Muscle layer of colon (tissue), 2 donors: ENCODE measurements around the gene LCOR.
A peak's percentile ranks its signal among the peaks of the same experiment; 100 is the strongest.
"Not testable (repeated sequence)": the region's sequence is repeated elsewhere in the genome, so short reads cannot be mapped to it uniquely, and the experiment has no call there.

ENCODE experiments used
- H3K27ac ChIP-seq: one replicate; pipeline ENCODE4 v1.7.0; 2013; ENCODE audit warnings: low read depth, mild to moderate bottlenecking, low read length, moderate library complexity
- H3K27me3 ChIP-seq, 2 donors: one replicate each; pipeline ENCODE4 v1.7.0; 2013; ENCODE audit warnings: low read length in 2 of 2, mild to moderate bottlenecking in 2 of 2; ENCODE audit not compliant: insufficient read depth in 2 of 2, control insufficient read depth in 1 of 2
- H3K36me3 ChIP-seq: one replicate; pipeline ENCODE4 v1.7.0; 2013; ENCODE audit warnings: mild to moderate bottlenecking, low read length; ENCODE audit not compliant: insufficient read depth
- H3K4me1 ChIP-seq: one replicate; pipeline ENCODE4 v1.7.0; 2013; ENCODE audit warnings: mild to moderate bottlenecking, low read length; ENCODE audit not compliant: insufficient read depth
- H3K4me3 ChIP-seq, 2 donors: one replicate each; pipeline ENCODE4 v1.7.0; 2013; ENCODE audit warnings: low read length in 2 of 2, low read depth in 1 of 2, mild to moderate bottlenecking in 1 of 2, moderate library complexity in 1 of 2
- H3K9ac ChIP-seq: one replicate; pipeline ENCODE4 v1.7.0; 2013; ENCODE audit warnings: low read length
- H3K9me3 ChIP-seq: one replicate; pipeline ENCODE4 v1.7.0; 2013; ENCODE audit warnings: mild to moderate bottlenecking, low read length
- donor health status: abdominal sarcoma.
- donor health status: Adenocarcinoma of cecum.

LCOR gene

DNA sequence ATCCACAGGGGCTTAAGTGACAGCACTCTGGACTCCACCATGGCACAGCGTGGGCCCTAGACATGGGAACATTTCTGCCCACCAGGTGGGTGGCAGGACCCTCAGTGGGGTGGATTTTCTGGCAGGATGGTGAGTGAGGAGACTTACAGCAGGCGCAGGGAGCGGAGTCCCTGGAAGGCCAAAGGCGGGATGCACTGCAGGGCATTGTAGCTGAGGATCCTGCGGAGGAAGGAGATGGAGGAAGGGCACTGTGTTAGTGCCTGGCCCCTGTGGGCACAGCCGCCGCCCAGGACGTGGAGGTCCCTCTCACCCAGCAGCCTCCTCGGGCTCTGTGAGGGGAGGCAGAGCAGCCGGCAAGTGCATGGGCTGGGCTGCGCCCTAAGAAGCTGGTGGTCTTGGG lies 199.4 kb downstream of the LCOR start:
- Histone ChIP-seq H3K4me1 (no peaks in the 10 kb centered on the region), H3K4me3 (no peak overlapping the region), H3K36me3 (no peaks in the 10 kb centered on the region), H3K9ac (no peak overlapping the region), H3K27ac (no peak overlapping the region), H3K9me3 (no peaks in the 10 kb centered on the region), H3K27me3 (no peaks in the 10 kb centered on the region)

GRCh38 chr10:97032624-97033023 lies 200.5 kb downstream of the LCOR start:
- Histone ChIP-seq H3K4me3 (no peak overlapping the region), H3K27ac (no peak overlapping the region), H3K27me3 (no peaks in the 10 kb centered on the region), H3K9me3 (no peaks in the 10 kb centered on the region), H3K36me3 (no peaks in the 10 kb centered on the region), H3K4me1 (no peaks in the 10 kb centered on the region), H3K9ac (no peak overlapping the region)

DNA sequence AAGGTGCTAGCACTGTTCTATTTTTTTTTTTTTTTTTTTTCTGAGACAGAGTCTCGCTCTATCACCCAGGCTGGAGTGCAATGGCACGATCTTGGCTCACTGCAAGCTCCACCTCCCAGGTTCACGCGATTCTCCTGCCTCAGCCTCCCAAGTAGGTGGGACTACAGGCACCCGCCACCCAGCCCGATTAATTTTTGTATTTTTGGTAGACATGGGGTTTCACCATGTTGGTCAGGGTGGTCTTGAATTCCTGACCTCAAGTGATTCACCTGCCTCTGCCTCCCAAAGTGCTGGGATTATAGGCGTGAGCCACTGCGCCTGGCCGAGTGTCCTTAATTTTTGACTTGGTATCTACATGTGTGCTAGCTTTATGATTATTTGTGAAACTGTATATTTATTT lies 201.7 kb downstream of the LCOR start:
- H3K9me3 ChIP-seq, H3K9ac ChIP-seq, H3K4me1 ChIP-seq, H3K27me3 ChIP-seq, H3K4me3 ChIP-seq, H3K27ac ChIP-seq, H3K36me3 ChIP-seq: not testable (repeated sequence)

DNA sequence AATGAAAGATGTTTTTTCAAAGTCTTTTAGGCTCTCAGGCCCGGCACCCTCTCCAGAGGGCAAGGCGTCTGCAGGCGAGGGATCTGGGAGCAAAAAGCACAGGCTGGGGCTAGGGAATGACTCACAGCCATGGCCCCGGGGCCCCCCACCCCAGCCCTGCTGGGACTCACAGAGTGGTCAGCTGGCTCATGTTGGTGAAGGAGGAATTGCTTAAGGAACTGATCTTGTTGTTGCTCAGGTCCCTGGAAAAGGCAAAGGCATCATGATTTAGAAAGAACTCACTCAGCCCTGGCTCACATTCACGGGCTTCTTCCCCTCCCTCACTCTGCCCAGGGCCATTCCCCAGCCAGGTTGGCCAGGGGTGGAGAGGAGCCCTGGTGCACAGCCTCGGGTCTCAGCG lies 202.2 kb downstream of the LCOR start:
- Histone ChIP-seq H3K27me3 (no peaks in the 10 kb centered on the region), H3K4me1 (peaks cover 4% of the 10 kb centered on the region), H3K9ac (no peak overlapping the region), H3K36me3 (no peaks in the 10 kb centered on the region), H3K9me3 (no peaks in the 10 kb centered on the region), H3K4me3 (no peak overlapping the region), H3K27ac (no peak overlapping the region)

DNA sequence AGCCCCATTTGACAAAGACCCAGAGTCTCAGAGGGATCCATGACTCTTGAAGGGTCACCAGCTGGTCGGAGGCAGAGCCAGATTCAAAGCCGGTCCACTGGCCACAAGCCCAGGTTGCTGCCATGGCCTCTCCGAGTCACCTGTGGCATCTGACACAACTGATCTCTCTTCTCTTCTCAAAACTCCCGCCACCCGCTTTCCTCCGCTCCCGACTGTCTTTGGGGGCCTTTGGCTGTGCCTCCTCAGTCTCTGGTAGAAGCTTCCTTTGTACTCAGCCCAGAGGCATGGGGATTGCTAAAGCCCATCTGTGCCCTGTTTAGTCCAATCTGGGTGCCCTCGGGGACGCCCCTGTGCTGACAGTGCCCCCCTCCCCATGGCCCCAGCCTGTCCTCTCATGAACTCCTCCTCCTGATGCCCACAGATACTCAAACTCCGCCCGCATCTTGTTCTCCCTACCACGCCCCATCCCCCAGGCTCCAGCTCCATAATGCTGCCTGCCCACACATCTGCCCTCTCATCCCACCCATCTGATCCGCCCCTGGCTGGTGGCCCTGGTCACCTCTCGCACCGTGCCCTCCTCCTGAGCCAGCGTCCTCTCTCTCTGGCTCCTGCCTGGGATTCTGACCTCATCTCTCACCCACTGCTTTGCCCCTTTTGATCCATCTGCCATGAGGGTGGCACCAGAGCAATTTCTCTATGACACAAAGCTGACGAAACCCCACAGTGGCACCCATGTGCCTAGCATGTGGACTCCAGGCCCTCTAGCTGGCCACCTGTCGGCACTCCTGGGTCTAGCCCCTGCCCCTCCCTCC lies 203.1 kb downstream of the LCOR start:
- H3K4me1 ChIP-seq, result peaks cover 4% of the 10 kb centered on the region
- H3K27me3 ChIP-seq, result no peaks in the 10 kb centered on the region
- no peak overlapping the region for H3K9ac ChIP-seq
- no peak overlapping the region for H3K4me3 ChIP-seq
- no peaks in the 10 kb centered on the region for H3K9me3 ChIP-seq
- no peak overlapping the region for H3K27ac ChIP-seq
- no peaks in the 10 kb centered on the region for H3K36me3 ChIP-seq

DNA sequence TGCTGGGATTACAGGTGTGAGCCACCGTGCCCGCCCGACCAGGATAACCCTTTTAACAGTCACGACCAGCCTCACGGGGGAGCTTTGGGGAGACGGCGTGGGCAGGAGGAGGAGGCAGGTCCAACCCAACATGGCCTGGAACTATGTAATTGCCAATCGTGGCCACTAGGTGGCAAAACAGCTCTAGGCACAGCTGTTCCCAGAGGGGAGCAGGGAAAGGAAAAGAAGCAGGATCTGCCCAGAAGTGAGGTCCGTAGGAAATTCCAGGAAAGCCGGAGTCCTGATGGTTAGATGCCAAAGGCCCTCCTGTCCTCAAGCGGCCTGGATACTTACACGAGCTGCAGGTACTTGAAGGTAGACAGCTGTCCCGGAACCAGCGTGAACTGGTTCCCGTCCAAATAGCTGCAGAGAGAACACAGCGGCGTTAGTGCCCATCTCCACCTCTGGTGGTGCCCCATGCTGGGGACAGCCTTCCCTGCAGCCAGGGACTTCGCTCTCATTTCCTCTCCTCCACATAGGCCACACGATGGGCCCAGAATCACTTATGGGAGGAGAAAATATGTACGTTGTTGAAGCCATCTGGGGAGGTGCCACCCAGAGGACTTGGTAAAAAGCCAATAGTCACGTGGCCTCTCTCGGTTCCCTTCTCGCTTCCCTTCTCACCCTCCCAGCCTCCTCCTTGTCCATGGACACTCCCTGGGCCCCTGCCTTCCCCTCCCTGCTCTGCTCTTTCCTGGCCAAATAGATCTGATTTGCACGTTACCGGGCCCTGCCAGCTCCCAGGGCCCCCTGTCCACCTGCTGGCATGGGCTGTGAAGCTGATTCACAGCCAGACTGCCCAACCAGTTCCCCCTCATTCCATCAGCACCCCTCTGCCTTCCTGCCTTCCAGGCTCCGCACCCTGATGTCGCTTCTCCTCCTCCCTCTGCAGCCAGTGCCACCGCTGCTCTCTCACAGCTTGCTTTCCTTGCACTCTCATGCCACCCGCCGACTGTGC lies 205.6 kb downstream of the LCOR start:
- H3K9ac ChIP-seq, result no peak overlapping the region
- no peak overlapping the region for H3K27ac ChIP-seq
- peak overlapping the region; percentile 14 to 69 for H3K4me3 ChIP-seq
- H3K27me3 ChIP-seq, result no peaks in the 10 kb centered on the region
- peaks cover 4% of the 10 kb centered on the region for H3K4me1 ChIP-seq
- no peaks in the 10 kb centered on the region for H3K36me3 ChIP-seq
- no peaks in the 10 kb centered on the region for H3K9me3 ChIP-seq

GRCh38 chr10:97038688-97039087 lies 206.6 kb downstream of the LCOR start:
- H3K9ac ChIP-seq, result no peak overlapping the region
- no peak overlapping the region for H3K4me3 ChIP-seq
- H3K4me1 ChIP-seq, result peaks cover 4% of the 10 kb centered on the region

DNA sequence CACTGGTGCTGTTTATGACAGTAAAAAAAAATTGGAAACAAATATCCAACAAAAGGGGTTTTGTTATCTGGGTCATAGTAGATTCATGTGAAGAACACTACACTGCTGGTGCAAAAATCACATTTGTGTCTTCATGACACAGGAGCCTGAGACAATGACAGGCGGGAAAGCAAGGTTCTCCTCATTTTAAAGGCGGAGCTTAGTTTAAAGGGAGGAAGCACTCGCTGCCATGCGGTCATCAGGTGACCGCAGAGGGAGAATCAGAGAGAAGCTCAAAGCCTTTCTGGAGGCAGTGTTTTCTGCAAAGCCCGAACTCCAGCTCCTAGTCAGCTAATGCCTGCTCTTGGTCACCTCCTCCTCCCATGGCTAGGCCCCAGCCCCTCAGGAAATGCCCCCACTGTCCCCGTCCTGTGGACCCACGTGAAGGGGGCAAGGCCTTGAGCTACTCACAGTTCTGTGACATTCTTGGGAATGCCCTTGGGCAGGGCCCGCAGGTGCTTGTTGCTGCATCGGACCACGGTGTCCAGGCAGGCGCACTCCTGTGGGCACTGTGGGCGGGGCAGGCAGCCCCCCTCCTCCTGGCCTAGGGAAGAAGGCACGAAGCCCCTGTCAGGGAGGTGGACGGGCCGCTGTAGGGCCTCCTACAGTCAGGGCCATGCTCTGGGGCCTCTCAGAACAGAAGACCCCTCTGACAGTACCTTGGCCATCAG lies 207.6 kb downstream of the LCOR start:
- H3K4me3 ChIP-seq, result no peak overlapping the region
- no peak overlapping the region for H3K9ac ChIP-seq
- H3K27me3 ChIP-seq, result no peaks in the 10 kb centered on the region
- H3K4me1 ChIP-seq, result peaks cover 4% of the 10 kb centered on the region
- no peak overlapping the region for H3K27ac ChIP-seq
- no peaks in the 10 kb centered on the region for H3K36me3 ChIP-seq
- H3K9me3 ChIP-seq, result no peaks in the 10 kb centered on the region

More at GRCh38 chr10:97038688-97039087, 206.6 kb downstream of the LCOR start:
- Histone ChIP-seq H3K9me3 (no peaks in the 10 kb centered on the region), H3K36me3 (no peaks in the 10 kb centered on the region), H3K27me3 (no peaks in the 10 kb centered on the region), H3K27ac (no peak overlapping the region)

DNA sequence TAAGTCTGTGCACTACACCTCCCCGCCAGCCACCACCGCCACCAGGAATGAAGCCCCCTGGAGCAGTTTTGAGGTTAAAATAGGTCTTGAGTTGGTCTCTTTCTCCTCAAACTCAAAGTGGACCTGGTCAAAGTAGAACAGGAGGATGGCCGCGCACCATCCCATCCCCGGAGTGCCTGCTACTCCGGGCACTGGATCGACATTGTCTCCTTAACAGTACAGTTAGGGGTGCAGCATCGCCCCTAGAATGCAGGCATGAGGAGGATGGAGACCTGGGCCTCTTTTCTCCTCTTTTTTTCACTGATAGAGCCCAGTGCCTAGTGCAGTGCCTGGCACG lies 208.1 kb downstream of the LCOR start:
- Histone ChIP-seq H3K27me3 (no peaks in the 10 kb centered on the region), H3K9me3 (no peaks in the 10 kb centered on the region), H3K4me1 (peaks cover 4% of the 10 kb centered on the region), H3K27ac (no peak overlapping the region), H3K9ac (no peak overlapping the region), H3K36me3 (no peaks in the 10 kb centered on the region), H3K4me3 (no peak overlapping the region)

- H3K4me3 ChIP-seq, result no peak overlapping the region
- no peaks in the 10 kb centered on the region for H3K9me3 ChIP-seq
- peaks cover 4% of the 10 kb centered on the region for H3K4me1 ChIP-seq
- H3K36me3 ChIP-seq, result no peaks in the 10 kb centered on the region
- no peaks in the 10 kb centered on the region for H3K27me3 ChIP-seq
- no peak overlapping the region for H3K9ac ChIP-seq
- H3K27ac ChIP-seq, result no peak overlapping the region
Observed at GRCh38 chr10:97040706-97041105, 208.6 kb downstream of the LCOR start.

- H3K9ac ChIP-seq, result no peak overlapping the region
- no peak overlapping the region for H3K4me3 ChIP-seq
- H3K27ac ChIP-seq, result no peak overlapping the region
- no peaks in the 10 kb centered on the region for H3K27me3 ChIP-seq
- H3K36me3 ChIP-seq, result no peaks in the 10 kb centered on the region
- peaks cover 4% of the 10 kb centered on the region for H3K4me1 ChIP-seq
- H3K9me3 ChIP-seq, result no peaks in the 10 kb centered on the region
Observed at GRCh38 chr10:97042081-97042480, 210.0 kb downstream of the LCOR start.
